HEK293 (cell line): Measurements from ENCODE around the gene CEP135.

ENCODE experiments used
- CTCF ChIA-PET: fragments of 350-600 bp; formaldehyde crosslinking; extraction: SDS; loops from one replicate; lab custom pipeline; 2021; ENCODE audit warnings: antibody characterized with exemption; lab: Yijun Ruan, JAX
- POLR2A ChIA-PET: fragments of 300-600 bp; formaldehyde crosslinking; extraction: SDS; loops from one replicate; lab custom pipeline; 2020; ENCODE audit warnings: antibody characterized with exemption, inconsistent platforms; lab: Yijun Ruan, JAX
- H3K27ac ChIP-seq: fragments of 200-500 bp; sonication (Bioruptor generic); 2 replicates; pipeline ENCODE4 v1.5.1; 2014; ENCODE audit warnings: low read depth, low read length, control low read depth, inconsistent platforms; ENCODE audit errors: extremely low read depth
- H3K36me3 ChIP-seq, 2 experiments: fragments of 200-500 bp in 1 of 2; sonication (Bioruptor generic) in 1 of 2; 1 replicate in 1 of 2; 2 replicates in 1 of 2; pipeline ENCODE4 v1.5.1; 2014 to 2017; ENCODE audit warnings: inconsistent platforms in 2 of 2, low read length in 2 of 2; ENCODE audit not compliant: control insufficient read depth in 2 of 2, insufficient read depth in 1 of 2
- H3K4me1 ChIP-seq: fragments of 200-500 bp; sonication (Bioruptor generic); 2 replicates; pipeline ENCODE4 v1.5.1; 2014; ENCODE audit warnings: mild to moderate bottlenecking, low read length, inconsistent platforms; ENCODE audit not compliant: control insufficient read depth, insufficient read depth
- H3K4me3 ChIP-seq: 2 replicates; pipeline ENCODE4 v1.5.1; 2011; ENCODE audit warnings: low read depth, mild to moderate bottlenecking, control low read depth, low read length, moderate library complexity
- H3K9me3 ChIP-seq: fragments of 200-500 bp; sonication (Bioruptor generic); 2 replicates; pipeline ENCODE4 v1.5.1; 2014; ENCODE audit warnings: low read depth, low read length, inconsistent platforms; ENCODE audit not compliant: control insufficient read depth, insufficient read depth
- BCL11A ChIP-seq: fragments of 450-650 bp; formaldehyde crosslinking; IDR thresholded peaks from 2 replicates; pipeline ENCODE4 v1.5.1; 2016; ENCODE audit warnings: low read depth, missing biosample characterization, missing genetic modification characterization
- GFI1B ChIP-seq: fragments of 450-650 bp; formaldehyde crosslinking; IDR thresholded peaks from 2 replicates; pipeline ENCODE4 v1.5.1; 2016; ENCODE audit warnings: missing biosample characterization, missing genetic modification characterization
- IKZF3 ChIP-seq: fragments of 450-650 bp; IDR thresholded peaks from 2 replicates; pipeline ENCODE4 v1.5.0; 2018; ENCODE audit warnings: missing biosample characterization, mild to moderate bottlenecking, missing genetic modification characterization, moderate library complexity
- OVOL3 ChIP-seq: fragments of 450-650 bp; formaldehyde crosslinking; IDR thresholded peaks from 2 replicates; pipeline ENCODE4 v1.5.1; 2016; ENCODE audit warnings: missing biosample characterization, missing genetic modification characterization
- PRDM6 ChIP-seq: fragments of 450-650 bp; formaldehyde crosslinking; IDR thresholded peaks from 2 replicates; pipeline ENCODE4 v1.5.1; 2017; ENCODE audit warnings: missing biosample characterization, missing genetic modification characterization
- REPIN1 ChIP-seq: fragments of 450-650 bp; formaldehyde crosslinking; IDR thresholded peaks from 2 replicates; pipeline ENCODE4 v1.5.1; 2017; ENCODE audit warnings: missing biosample characterization, missing genetic modification characterization, low read depth
- ZNF146 ChIP-seq: fragments of 450-650 bp; formaldehyde crosslinking; IDR thresholded peaks from 2 replicates; pipeline ENCODE4 v1.5.1; 2016; ENCODE audit warnings: missing biosample characterization, missing genetic modification characterization
- ZNF157 ChIP-seq: fragments of 450-650 bp; formaldehyde crosslinking; IDR thresholded peaks from 2 replicates; pipeline ENCODE4 v1.5.1; 2016; ENCODE audit warnings: missing biosample characterization, missing genetic modification characterization
- ZNF24 ChIP-seq: fragments of 450-650 bp; formaldehyde crosslinking; IDR thresholded peaks from 2 replicates; pipeline ENCODE4 v1.5.1; 2016; ENCODE audit warnings: missing biosample characterization, missing genetic modification characterization
- ZNF292 ChIP-seq: fragments of 450-650 bp; formaldehyde crosslinking; IDR thresholded peaks from 2 replicates; pipeline ENCODE4 v1.5.1; 2016; ENCODE audit warnings: low read depth, missing biosample characterization, missing genetic modification characterization, borderline replicate concordance
- ZNF302 ChIP-seq: fragments of 450-650 bp; formaldehyde crosslinking; IDR thresholded peaks from 2 replicates; pipeline ENCODE4 v1.5.1; 2016; ENCODE audit warnings: missing biosample characterization, missing genetic modification characterization, low read depth
- ZNF350 ChIP-seq: fragments of 450-650 bp; formaldehyde crosslinking; IDR thresholded peaks from 2 replicates; pipeline ENCODE4 v1.5.0; 2017; ENCODE audit warnings: missing biosample characterization, mild to moderate bottlenecking, missing genetic modification characterization
- ZNF518A ChIP-seq: fragments of 450-650 bp; formaldehyde crosslinking; conservative IDR thresholded peaks from 2 replicates; pipeline ENCODE4 v1.5.1; 2016; ENCODE audit warnings: low read depth, missing biosample characterization, missing genetic modification characterization
- ZNF555 ChIP-seq: fragments of 450-650 bp; formaldehyde crosslinking; conservative IDR thresholded peaks from 2 replicates; pipeline ENCODE4 v1.5.1; 2017; ENCODE audit warnings: missing biosample characterization, mild to moderate bottlenecking, missing genetic modification characterization, inconsistent platforms
- ZNF629 ChIP-seq: fragments of 450-650 bp; formaldehyde crosslinking; IDR thresholded peaks from 2 replicates; pipeline ENCODE4 v1.5.1; 2017; ENCODE audit warnings: missing biosample characterization, missing genetic modification characterization
- ZNF701 ChIP-seq: fragments of 450-650 bp; formaldehyde crosslinking; IDR thresholded peaks from 2 replicates; pipeline ENCODE4 v1.5.1; 2016; ENCODE audit warnings: missing biosample characterization, missing genetic modification characterization
- ZNF777 ChIP-seq: fragments of 450-650 bp; formaldehyde crosslinking; IDR thresholded peaks from 2 replicates; pipeline ENCODE4 v1.5.1; 2017; ENCODE audit warnings: missing biosample characterization, missing genetic modification characterization, borderline replicate concordance
- TF ChIP-seq, protein P1 (sequence below): fragments of 450-650 bp; formaldehyde crosslinking; IDR thresholded peaks from 2 replicates; pipeline ENCODE4 v1.5.1; 2016; ENCODE audit warnings: missing biosample characterization, missing genetic modification characterization
- TF ChIP-seq, protein P2 (sequence below): fragments of 450-650 bp; formaldehyde crosslinking; conservative IDR thresholded peaks from 2 replicates; pipeline ENCODE4 v1.5.1; 2016; ENCODE audit warnings: low read depth, missing biosample characterization, missing genetic modification characterization
- TF ChIP-seq, protein P3 (sequence below): fragments of 450-650 bp; formaldehyde crosslinking; IDR thresholded peaks from 2 replicates; pipeline ENCODE4 v1.5.1; 2017; ENCODE audit warnings: missing biosample characterization, missing genetic modification characterization

Gene CEP135

DNA sequence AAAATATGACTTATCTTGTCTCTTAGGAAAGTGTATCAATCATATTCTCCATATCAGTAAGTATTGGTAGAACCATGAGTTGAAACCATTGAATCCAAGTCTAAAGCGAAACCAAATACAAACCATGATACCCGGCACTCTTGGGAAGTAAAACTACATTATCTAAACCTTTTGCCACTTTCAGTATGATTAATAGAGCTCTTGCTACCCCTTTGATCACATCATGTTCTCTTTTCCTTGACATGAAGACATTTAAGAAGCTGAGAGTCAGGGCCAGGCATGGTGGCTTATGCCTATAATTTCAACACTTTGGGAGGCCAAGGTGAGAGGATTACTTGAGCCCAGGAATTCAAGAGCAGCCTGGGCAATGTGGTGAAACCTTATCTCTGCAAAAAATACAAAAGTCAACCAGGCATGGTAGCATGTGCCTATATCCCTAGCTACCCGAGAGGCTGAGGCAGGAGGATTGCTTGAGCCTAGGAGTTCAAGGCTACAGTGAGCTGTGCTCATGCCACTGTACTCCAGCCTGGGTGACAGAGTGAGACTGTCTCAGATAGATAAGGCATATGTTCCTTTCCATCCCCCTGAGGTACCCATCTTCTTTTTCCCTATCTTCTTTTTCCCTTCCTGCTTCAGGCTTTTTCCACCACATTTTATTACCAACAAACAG lies 45.4 kb downstream of the CEP135 start (continued):
- TF ChIP-seq OVOL3 (tag by site-specific recombination) (no peak), REPIN1 (tag by site-specific recombination) (no peak)
- TF ChIP-seq, all 188 proteins: peak for 0

GRCh38 chr4:55996646-55997045 lies 47.9 kb downstream of the CEP135 start:
- Histone ChIP-seq H3K4me1 (no peaks in the 10 kb centered on the region), H3K9me3 (no peaks in the 10 kb centered on the region), H3K4me3 (no peak overlapping the region), H3K27ac (no peak overlapping the region), H3K36me3 (peaks cover 9 to 73% of the 10 kb centered on the region in 2 experiments; a peak in 2 of 3 replicates)
- no peak for TF ChIP-seq ZNF555 (tag by site-specific recombination)
- TF ChIP-seq, protein P1, sequence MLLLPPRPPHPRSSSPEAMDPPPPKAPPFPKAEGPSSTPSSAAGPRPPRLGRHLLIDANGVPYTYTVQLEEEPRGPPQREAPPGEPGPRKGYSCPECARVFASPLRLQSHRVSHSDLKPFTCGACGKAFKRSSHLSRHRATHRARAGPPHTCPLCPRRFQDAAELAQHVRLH (tag by site-specific recombination): no peak
- TF ChIP-seq PRDM6 (tag by site-specific recombination): no peak
- TF ChIP-seq ZNF518A (tag by site-specific recombination): no peak
- no peak for TF ChIP-seq GFI1B (tag by site-specific recombination)
- TF ChIP-seq ZNF146 (tag by site-specific recombination): no peak
- no peak for TF ChIP-seq ZNF701
- TF ChIP-seq BCL11A (tag by site-specific recombination): no peak
- CTCF ChIA-PET: no interaction called here
- POLR2A ChIA-PET: no interaction called here

DNA sequence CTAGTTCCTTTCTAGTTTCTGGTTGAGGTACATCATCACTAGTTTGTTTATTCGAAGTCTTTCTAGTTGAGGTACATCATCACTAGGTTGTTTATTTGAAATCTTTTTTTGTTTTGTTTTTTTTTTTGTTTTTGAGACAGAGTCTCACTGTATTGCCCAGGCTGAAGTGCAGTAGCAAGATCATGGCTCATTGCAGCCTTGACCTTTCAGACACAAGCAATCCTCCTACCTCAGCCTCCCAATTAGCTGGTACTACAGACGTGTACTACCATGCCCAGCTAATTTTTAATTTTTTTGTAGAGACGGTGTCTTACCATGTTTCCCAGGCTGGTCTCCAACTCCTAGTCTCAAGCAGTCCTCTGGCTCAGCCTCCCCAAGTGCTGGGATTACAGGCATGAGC lies 54.9 kb downstream of the CEP135 start:
- Histone ChIP-seq H3K4me1 (no peaks in the 10 kb centered on the region), H3K9me3 (no peaks in the 10 kb centered on the region), H3K4me3 (no peak overlapping the region), H3K36me3 (peaks cover 9 to 64% of the 10 kb centered on the region in 2 experiments; a peak in 2 of 3 replicates), H3K27ac (no peak overlapping the region)
- ChIA-PET POLR2A (no interaction called here), CTCF (no interaction called here)
- TF ChIP-seq ZNF777 (tag by site-specific recombination): no peak
- TF ChIP-seq ZNF629: no peak
- no peak for TF ChIP-seq IKZF3 (tag by site-specific recombination)
- TF ChIP-seq ZNF292 (tag by site-specific recombination): no peak
- no peak for TF ChIP-seq ZNF157 (tag by site-specific recombination)
- no peak for TF ChIP-seq ZNF350 (tag by site-specific recombination)
- TF ChIP-seq, protein P2, sequence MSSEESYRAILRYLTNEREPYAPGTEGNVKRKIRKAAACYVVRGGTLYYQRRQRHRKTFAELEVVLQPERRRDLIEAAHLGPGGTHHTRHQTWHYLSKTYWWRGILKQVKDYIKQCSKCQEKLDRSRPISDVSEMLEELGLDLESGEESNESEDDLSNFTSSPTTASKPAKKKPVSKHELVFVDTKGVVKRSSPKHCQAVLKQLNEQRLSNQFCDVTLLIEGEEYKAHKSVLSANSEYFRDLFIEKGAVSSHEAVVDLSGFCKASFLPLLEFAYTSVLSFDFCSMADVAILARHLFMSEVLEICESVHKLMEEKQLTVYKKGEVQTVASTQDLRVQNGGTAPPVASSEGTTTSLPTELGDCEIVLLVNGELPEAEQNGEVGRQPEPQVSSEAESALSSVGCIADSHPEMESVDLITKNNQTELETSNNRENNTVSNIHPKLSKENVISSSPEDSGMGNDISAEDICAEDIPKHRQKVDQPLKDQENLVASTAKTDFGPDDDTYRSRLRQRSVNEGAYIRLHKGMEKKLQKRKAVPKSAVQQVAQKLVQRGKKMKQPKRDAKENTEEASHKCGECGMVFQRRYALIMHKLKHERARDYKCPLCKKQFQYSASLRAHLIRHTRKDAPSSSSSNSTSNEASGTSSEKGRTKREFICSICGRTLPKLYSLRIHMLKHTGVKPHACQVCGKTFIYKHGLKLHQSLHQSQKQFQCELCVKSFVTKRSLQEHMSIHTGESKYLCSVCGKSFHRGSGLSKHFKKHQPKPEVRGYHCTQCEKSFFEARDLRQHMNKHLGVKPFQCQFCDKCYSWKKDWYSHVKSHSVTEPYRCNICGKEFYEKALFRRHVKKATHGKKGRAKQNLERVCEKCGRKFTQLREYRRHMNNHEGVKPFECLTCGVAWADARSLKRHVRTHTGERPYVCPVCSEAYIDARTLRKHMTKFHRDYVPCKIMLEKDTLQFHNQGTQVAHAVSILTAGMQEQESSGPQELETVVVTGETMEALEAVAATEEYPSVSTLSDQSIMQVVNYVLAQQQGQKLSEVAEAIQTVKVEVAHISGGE: no peak
- TF ChIP-seq, protein P3, sequence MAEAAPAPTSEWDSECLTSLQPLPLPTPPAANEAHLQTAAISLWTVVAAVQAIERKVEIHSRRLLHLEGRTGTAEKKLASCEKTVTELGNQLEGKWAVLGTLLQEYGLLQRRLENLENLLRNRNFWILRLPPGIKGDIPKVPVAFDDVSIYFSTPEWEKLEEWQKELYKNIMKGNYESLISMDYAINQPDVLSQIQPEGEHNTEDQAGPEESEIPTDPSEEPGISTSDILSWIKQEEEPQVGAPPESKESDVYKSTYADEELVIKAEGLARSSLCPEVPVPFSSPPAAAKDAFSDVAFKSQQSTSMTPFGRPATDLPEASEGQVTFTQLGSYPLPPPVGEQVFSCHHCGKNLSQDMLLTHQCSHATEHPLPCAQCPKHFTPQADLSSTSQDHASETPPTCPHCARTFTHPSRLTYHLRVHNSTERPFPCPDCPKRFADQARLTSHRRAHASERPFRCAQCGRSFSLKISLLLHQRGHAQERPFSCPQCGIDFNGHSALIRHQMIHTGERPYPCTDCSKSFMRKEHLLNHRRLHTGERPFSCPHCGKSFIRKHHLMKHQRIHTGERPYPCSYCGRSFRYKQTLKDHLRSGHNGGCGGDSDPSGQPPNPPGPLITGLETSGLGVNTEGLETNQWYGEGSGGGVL (tag by site-specific recombination): no peak
- no peak for TF ChIP-seq ZNF555 (tag by site-specific recombination)
- no peak for TF ChIP-seq ZNF24 (tag by site-specific recombination)
- no peak for TF ChIP-seq ZNF302
